HFFc6 (cell line): ENCODE data around the gene CCDC148. TPM values are rescaled to one million over a fixed set of nuclear protein-coding genes. Genes with fewer than 3 reads are reported as not detected.
"Not testable (repeated sequence)": the region's sequence is repeated elsewhere in the genome, so short reads cannot be mapped to it uniquely, and the experiment has no call there.

Experiments used
- DNase-seq: peaks from one replicate; pipeline ENCODE4 v3.0.0-alpha.2; 2018
- H3K27ac Mint-ChIP-seq: 2 replicates; pipeline ENCODE4 v1.8.0; 2020; ENCODE audit warnings: mild to moderate bottlenecking, mixed read lengths
- H3K27me3 Mint-ChIP-seq: 2 replicates; pipeline ENCODE4 v1.8.0; 2021; ENCODE audit warnings: mild to moderate bottlenecking, moderate library complexity, mixed read lengths; ENCODE audit not compliant: insufficient read depth
- H3K36me3 Mint-ChIP-seq: 2 replicates; pipeline ENCODE4 v1.8.0; 2021; ENCODE audit warnings: low read depth, mixed read lengths
- H3K4me1 Mint-ChIP-seq: 2 replicates; pipeline ENCODE4 v1.8.0; 2020; ENCODE audit warnings: low read depth, mixed read lengths
- H3K4me3 Mint-ChIP-seq: 2 replicates; pipeline ENCODE4 v1.8.0; 2020; ENCODE audit warnings: mild to moderate bottlenecking, moderate library complexity, mixed read lengths
- H3K9me3 Mint-ChIP-seq: 2 replicates; pipeline ENCODE4 v1.8.0; 2020; ENCODE audit warnings: mild to moderate bottlenecking, mixed read lengths
- total RNA-seq, 6 experiments: library from RNA; stranded (reverse); fragmentation: NEBNext Ultra II Directional; extraction: Animal tissue kit (Norgen Biotek cat#: 25700); gene quantifications; 2 replicates in 1 of 6; 3 replicates in 5 of 6; pipeline ENCODE4 v1.2.3, GENCODE V29; 2021
- TF ChIP-seq, protein P1 (sequence below): fragments of 200-600 bp; sonication (generic); IDR thresholded peaks from 2 replicates; pipeline ENCODE4 v1.5.0; 2021; ENCODE audit warnings: antibody characterized with exemption, mild to moderate bottlenecking

CCDC148 gene
- total RNA-seq, 6 experiments from 2014 or later = 0.66 to 1.3 (median 0.84) TPM

DNA sequence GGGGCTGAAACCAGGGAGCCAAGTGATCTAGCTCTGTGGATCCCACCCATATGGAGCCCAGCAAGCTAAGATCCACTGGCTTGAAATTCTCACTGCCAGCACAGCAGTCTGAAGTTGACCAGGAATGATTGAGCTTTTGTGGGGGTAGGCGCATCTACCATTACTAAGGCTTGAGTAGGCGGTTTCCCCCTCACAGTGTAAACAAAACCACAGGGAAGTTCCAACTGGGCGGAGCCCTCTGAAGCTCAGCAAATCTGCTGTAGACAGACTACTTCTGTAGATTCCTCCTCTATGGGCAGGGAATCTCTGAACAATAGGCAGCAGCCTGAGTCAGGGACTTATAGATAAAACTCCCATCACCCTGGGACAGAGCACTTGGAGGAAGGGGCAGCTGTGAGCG is 96.7 kb downstream of the CCDC148 start:
- H3K4me1 Mint-ChIP-seq = peaks cover 10% of the 10 kb centered on the region; the same call in 1 of the 2 replicates
- peaks cover 9% of the 10 kb centered on the region for H3K9me3 Mint-ChIP-seq
- no peaks in the 10 kb centered on the region for H3K36me3 Mint-ChIP-seq
- no peak overlapping the region for H3K27ac Mint-ChIP-seq
- peak overlapping the region; percentile 73; the same call in 1 of the 2 replicates for H3K4me3 Mint-ChIP-seq
- no peak for DNase-seq
- peaks cover 7% of the 10 kb centered on the region; the same call in 1 of the 2 replicates for H3K27me3 Mint-ChIP-seq
- TF ChIP-seq, protein P1, sequence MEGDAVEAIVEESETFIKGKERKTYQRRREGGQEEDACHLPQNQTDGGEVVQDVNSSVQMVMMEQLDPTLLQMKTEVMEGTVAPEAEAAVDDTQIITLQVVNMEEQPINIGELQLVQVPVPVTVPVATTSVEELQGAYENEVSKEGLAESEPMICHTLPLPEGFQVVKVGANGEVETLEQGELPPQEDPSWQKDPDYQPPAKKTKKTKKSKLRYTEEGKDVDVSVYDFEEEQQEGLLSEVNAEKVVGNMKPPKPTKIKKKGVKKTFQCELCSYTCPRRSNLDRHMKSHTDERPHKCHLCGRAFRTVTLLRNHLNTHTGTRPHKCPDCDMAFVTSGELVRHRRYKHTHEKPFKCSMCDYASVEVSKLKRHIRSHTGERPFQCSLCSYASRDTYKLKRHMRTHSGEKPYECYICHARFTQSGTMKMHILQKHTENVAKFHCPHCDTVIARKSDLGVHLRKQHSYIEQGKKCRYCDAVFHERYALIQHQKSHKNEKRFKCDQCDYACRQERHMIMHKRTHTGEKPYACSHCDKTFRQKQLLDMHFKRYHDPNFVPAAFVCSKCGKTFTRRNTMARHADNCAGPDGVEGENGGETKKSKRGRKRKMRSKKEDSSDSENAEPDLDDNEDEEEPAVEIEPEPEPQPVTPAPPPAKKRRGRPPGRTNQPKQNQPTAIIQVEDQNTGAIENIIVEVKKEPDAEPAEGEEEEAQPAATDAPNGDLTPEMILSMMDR = no peak

DNA sequence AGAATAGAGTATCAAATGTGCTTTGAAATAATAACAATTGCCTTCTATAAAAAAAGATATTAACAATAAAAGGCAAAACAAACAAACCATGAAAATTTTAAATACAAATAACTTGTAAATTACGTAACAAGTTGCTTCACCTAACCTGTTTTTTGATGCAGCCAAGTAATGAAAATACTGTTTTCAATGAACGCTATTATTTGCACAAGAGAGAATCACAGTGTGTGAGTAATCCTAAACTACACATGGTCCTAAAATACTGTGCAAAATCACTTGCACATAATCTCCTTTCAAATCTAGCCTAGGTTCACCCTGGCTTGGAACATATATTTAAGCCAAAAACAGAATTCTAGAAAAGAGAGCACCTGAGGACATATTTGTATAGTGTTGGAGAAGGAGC is 98.9 kb downstream of the CCDC148 start:
- H3K9me3 Mint-ChIP-seq = peaks cover 4% of the 10 kb centered on the region
- H3K4me3 Mint-ChIP-seq = no peak overlapping the region
- TF ChIP-seq, protein P1 = no peak
- H3K27me3 Mint-ChIP-seq = peaks cover 7% of the 10 kb centered on the region; the same call in 1 of the 2 replicates
- no peaks in the 10 kb centered on the region for H3K36me3 Mint-ChIP-seq
- H3K4me1 Mint-ChIP-seq = peaks cover 10% of the 10 kb centered on the region; the same call in 1 of the 2 replicates
- no peak overlapping the region for H3K27ac Mint-ChIP-seq
- DNase-seq = no peak

DNA sequence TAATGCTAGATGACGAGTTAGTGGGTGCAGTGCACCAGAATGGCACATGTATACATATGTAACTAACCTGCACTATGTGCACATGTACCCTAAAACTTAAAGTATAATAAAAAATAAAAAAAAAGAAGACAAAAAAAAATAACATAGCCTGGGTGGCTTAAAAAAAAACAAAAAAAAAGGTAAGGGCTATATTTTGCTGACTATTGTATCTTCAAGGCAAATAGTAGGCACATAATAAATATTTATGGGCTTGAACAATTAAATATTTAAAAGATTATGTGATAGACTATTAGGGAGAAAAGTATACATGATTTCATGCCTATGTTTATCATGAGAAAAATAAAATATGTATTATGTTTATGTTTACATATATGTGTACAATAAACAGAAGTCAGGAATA is 99.4 kb downstream of the CCDC148 start:
- Mint-ChIP-seq H3K4me3 (no peak overlapping the region), H3K9me3 (peaks cover 3% of the 10 kb centered on the region; the same call in 1 of the 2 replicates), H3K27me3 (peaks cover 9% of the 10 kb centered on the region; the same call in 1 of the 2 replicates), H3K36me3 (no peaks in the 10 kb centered on the region), H3K4me1 (peaks cover 10% of the 10 kb centered on the region; the same call in 1 of the 2 replicates), H3K27ac (no peak overlapping the region)
- no peak for DNase-seq
- TF ChIP-seq, protein P1 = no peak

DNA sequence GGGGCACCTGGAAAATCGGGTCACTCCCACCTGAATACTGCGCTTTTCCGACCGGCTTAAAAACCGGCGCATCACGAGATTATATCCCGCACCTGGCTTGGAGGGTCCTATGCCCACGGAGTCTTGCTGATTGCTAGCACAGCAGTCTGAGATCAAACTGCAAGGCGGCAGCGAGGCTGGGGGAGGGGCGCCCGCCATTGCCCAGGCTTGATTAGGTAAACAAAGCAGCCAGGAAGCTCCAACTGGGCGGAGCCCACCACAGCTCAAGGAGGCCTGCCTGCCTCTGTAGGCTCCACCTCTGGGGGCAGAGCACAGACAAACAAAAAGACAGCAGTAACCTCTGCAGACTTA is 105.1 kb downstream of the CCDC148 start:
- H3K4me1 Mint-ChIP-seq, DNase-seq, H3K4me3 Mint-ChIP-seq, H3K9me3 Mint-ChIP-seq, H3K27me3 Mint-ChIP-seq, H3K36me3 Mint-ChIP-seq, H3K27ac Mint-ChIP-seq: not testable (repeated sequence)

DNA sequence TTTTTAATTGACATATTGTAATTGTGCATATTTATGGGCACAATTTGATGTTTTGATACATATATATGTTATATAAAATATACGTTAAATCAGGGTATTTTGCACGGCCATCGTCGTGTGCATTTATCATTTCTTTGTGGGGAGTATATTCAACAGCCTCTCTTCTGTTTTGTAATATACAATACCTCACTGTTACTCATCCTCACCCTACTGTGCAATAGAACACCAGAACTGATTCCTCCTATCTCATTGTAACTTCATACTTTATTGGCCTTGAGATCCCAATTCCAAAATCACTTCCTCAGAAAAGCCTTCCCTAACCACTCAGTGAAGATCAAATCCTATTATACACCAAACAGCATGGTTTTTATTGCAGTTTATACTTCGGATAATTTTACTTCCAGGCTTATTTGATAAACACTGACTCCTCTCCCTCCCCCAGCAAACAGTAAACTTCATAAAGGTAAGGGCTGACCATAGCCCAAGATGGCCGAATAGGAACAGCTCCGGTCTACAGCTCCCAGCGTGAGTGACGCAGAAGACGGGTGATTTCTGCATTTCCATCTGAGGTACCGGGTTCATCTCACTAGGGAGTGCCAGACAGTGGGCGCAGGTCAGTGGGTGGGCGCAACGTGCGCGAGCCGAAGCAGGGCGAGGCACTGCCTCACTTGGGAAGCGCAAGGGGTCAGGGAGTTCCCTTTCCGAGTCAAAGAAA is 105.6 kb downstream of the CCDC148 start:
- not testable (repeated sequence) for DNase-seq, H3K4me3 Mint-ChIP-seq, H3K27ac Mint-ChIP-seq, H3K27me3 Mint-ChIP-seq, H3K4me1 Mint-ChIP-seq, H3K9me3 Mint-ChIP-seq, H3K36me3 Mint-ChIP-seq

DNA sequence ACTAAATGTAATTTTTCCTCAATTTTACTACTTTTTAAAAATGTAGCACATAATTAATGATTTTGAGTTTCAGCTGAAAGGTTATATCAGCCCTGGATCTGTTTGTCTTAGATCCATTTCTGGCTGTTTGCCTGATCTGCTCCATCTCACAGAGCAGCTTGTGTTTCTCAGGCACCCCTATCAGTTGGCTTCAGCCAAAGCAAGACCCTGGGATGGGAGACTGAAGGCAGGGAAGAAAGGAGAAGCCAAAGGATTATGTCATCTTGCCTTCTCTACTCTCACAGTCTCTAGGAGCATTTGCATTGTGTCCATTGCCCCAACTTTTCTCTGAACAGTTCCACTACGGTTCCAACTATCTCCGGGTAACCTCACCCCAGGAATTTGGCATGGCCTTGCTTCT is 110.5 kb downstream of the CCDC148 start:
- Mint-ChIP-seq H3K4me3 (no peak overlapping the region), H3K4me1 (no peaks in the 10 kb centered on the region), H3K9me3 (no peaks in the 10 kb centered on the region), H3K27me3 (peaks cover 3% of the 10 kb centered on the region; the same call in 1 of the 2 replicates), H3K27ac (no peak overlapping the region), H3K36me3 (no peaks in the 10 kb centered on the region)
- no peak for DNase-seq
- TF ChIP-seq, protein P1 = no peak
